ENCODE measurements around the gene PDCL2. TPM values are rescaled to one million over a fixed set of nuclear protein-coding genes. Genes with fewer than 3 reads are reported as not detected.

PDCL2 gene
- total RNA-seq, 1 donor from 2014 or later, result not detected

DNA sequence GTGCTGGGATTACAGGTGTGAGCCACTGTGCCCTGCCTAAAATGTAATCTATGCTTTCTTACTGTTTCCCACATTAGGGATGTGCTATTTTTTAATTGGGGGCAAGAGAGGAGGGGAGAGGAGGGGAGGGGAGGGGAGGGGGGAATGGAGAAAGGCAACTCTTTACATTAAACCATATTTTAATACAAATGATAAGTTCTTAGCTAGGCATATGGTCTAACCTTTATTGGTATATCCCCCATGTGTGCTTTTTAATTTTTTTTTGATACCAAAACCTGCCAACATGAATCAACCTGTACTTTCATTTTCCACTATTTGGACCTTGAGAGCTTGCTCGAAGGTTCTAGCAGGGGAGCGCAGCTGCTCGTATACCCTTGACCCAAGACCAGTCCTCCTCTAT, 51.8 kb downstream of the PDCL2 start:
- no peak for DNase-seq (ENCODE audit: low read depth, low spot score)

DNA sequence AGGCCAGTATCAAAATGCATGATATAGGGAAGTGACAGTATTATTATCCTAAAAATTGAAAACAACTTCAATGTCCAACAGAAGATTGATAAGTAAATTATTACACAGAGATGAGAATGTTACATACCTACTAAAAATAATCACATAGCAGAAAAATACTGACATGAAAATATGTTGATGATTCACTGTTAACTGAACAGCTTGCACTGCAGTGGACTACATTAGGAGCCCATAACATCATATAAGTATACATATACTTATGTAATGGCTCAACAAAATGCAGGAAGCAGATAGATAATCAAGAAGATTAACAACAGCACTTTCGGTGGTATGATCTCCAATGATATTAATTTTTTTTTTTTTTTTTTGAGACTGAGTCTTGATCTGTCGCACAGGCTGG, 52.4 kb downstream of the PDCL2 start:
- no peak for DNase-seq (ENCODE audit: low read depth, low spot score)

DNA sequence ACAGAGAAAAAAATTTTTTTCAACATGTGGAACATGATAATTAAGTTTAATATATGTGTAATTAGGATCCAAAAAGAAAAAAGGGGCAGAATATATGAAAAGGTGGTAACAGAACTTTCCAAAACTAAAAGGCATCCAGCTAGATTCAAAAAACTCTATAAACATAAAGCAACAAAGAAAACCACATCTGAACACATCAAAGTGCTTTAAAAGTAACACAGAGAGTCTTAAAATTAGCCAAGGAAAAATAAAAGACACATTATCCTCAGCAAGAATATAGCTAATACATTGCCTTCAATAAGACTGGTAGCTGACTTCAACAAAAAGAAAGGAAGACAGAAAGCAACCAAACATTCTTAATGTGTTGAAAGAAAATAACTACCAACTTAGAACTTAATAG, 53.5 kb downstream of the PDCL2 start:
- DNase-seq (ENCODE audit: low read depth, low spot score), result no peak

DNA sequence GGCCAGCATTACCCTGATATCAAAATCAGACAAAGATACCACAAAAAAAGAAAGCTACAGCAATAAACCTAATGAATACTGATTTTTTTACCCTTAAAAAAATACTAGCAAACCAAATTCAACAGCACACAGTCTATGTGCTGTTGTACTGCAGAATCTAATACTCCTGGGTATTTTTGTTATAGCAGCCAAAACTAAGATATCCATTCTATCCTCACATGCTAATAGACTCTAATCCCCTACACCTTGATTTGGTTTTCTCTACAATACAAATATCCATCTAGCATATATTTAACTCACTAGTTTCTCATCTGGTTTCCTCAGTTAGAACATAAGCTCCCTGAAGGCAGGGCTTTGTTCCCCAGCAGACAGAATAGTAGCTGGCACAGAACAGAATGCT, 57.7 kb downstream of the PDCL2 start:
- DNase-seq (ENCODE audit: low read depth, low spot score), result no peak

DNA sequence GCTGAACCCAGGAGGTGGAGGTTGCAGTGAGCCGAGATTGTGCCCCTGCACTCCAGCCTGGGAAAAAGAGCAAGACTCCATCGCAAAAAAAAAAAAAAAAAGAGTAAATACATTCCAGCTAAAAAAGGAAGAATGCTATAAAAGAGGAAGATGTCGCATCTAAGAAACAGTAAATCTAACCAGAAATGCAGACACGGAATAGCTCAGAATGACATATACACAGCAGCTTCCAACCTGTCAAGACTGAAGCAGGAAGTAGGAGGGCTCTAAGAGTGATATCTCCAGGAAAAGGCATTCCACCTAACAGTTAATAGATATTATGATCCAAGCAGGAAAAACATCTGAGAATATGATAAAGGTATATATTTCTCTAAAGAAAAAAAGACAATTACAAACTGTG, 61.4 kb downstream of the PDCL2 start:
- DNase-seq (ENCODE audit: low read depth, low spot score), result no peak

DNA sequence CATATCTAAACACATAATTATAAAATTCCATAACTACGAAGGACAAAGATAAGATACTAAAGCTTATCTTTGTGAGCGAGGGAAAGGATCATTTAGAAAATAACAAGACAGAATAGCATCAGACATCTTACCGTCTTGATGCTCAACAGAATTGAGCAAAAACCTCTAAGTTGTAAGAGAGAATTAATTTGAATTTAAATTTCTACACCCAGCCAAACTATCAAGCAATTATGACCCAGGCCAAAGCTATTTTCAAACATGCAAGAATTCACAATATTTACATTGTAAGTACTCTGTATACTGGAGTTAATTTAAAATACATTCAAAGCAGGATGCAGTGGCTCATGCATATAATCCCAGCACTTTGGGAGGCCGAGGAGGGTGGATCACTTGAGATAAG, 61.9 kb downstream of the PDCL2 start:
- DNase-seq (ENCODE audit: low read depth, low spot score), result no peak

DNA sequence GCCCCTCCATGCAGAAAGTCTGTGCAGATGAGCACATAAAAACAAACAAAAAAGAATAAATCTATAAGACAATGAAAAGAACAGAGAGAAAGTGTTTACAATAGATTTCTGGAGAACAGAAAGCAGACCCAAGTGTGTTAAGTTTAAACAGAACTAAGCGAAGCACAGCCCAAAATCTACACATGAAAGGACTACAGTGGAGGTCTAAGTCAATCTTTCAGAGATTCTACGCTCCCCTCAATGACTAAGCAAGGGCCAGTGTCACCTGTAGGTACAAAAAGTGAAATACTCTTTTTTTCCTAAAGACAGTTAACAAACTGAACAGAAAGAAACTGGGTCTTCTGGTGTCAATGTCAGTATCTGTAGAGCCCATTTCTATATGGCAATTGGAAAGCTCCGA, 63.6 kb downstream of the PDCL2 start:
- DNase-seq (ENCODE audit: low read depth, low spot score), result no peak

DNA sequence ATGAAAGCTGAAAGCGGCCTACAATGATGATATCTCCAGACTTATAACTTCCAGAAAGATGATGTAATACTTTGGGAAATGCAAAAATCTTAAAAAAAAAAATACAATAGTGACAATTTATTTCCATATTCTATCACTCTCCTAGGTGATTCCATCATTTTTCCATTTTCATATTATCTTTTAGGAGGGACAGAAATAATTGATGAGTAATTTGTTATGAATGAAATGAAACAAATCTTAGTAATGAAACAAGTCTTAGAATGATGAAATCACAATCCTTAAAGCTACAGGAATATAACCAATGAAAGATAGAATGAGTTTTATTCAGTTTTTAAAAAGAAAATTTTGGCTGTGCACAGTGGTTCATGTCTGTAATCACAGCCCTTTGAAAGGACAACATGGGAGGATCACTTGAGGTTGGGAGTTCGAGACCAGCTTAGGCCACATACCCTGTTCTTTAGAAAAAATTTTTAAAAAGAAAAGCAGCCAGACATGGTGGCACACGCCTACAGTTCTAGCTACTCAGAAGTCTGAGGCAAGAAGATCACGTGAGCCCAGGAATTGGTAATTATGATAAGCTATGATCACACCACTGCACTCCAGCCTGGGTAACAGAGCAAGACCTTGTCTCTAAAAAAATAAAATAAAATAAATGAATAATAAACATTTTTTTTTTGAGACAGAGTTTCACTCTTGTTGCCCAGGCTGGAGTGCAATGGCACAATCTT, 67.0 kb downstream of the PDCL2 start:
- no peak for DNase-seq (ENCODE audit: low read depth, low spot score)

DNA sequence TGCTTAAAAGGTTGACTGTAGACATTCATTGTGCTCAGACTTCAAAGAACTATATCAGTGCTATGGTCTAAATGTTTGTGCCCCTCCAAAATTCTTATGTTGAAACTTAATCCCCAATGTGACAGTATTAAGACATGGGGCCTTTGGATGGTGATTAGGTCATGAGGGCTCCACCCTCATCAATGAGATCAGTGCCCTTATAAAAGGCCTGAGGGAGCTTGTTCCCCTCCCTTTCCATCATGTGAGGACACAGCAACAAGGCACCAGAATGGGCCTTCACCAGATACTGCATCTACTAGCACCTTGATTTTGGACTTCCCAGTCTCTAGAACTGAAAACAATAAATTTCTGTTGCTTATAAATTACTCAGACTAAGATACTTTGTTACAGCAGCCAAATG, 73.6 kb downstream of the PDCL2 start:
- DNase-seq (ENCODE audit: low read depth, low spot score), result no peak

DNA sequence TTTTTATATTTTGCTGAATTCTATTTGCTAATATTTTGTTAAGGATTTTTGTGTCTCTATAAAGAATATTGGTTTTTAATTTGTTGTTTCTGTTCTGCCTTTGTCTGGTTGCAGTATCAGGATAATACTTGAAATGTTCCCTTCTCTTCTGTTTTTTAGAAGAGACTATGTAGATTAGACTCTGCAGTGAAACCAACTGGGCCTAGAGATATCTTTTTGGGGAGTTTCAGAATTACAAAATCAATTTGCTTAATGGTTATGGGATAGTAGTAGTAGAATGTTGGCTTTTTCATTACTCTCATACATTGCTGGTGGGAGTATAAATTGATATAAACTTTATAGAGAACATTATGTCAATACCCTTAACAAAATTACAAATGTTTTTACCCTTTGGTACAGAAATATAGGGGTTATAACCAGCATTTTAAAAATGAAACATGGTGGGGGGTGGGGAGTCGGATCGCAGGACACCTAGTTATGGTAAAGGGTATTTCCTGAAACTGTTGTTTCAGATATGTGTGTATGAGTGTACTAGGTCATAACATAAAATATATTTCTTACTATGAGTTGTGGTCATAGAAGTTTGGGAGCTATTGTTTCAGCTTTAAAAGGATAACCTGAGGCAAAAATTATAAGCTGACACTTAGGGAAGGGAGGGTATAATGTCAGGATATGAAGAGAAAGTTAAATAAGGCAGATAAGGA, 74.4 kb downstream of the PDCL2 start:
- no peak for DNase-seq (ENCODE audit: low read depth, low spot score)

DNA sequence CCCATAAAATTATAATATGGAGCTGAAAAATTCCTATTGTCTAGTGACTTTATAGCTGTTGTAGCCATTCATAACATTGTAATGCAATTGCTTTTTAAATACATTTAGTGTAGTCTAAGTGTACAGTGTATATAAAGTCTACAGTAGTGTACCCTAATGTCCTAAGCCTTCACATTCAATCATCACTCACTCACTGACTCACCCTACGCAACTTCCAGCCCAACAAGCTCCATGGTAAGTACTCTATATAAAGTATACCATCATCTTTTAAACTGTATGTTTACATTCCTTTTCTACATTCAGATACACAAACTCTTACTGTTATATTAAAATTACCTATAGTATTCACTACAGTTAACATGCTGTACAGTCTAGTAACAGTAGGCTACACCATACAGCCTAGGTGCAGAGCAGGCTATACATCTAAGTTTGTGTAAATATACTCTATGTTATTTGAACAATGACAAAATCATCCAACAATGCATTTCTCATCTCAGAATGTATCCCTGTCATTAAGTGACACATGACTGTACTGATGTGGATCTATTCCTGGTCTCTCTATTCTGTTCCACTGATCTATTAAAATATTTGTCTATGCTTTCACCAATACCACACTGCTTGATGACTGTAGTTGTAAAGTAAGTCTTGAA, 79.0 kb downstream of the PDCL2 start:
- no peak for DNase-seq (ENCODE audit: low read depth, low spot score)

DNA sequence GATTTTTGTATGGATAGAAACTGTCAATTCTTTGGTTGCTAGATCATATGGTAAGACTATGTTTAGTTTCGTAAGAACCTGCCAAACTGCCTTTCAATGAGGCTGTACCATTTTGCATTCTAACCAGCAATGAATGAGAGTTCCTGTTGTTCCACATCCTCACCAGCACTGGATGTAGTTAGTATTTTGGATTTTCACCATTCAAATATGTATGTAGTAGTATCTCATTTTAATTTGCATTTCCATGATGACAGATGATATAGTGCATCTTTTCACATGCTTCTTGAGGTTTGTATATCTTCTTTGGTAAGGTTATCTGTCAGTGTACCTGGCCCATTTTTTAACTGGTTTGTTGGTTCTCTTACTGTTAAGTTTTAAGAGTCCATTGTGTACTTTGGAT, 80.0 kb downstream of the PDCL2 start:
- no peak for DNase-seq (ENCODE audit: low read depth, low spot score)

DNA sequence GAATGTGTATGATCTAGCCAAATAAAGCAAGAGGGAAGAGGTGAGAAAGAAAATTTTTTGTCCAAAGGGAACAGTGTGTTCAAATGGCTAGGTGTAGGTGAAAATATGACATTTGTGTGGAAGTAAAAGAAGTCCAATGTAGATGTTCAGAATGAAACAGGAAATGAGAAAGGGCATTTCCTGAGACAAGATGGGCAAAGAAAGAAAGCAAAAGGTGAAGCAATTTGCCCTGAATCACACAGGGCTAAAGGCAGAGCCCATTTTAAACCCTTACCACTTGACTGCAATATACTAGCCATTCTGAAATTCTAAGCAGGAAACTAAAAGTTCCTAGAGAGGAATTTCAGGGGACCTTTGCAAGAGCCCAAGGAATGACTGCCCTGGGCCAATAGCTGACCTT, 81.4 kb downstream of the PDCL2 start:
- DNase-seq (ENCODE audit: low read depth, low spot score), result no peak

DNA sequence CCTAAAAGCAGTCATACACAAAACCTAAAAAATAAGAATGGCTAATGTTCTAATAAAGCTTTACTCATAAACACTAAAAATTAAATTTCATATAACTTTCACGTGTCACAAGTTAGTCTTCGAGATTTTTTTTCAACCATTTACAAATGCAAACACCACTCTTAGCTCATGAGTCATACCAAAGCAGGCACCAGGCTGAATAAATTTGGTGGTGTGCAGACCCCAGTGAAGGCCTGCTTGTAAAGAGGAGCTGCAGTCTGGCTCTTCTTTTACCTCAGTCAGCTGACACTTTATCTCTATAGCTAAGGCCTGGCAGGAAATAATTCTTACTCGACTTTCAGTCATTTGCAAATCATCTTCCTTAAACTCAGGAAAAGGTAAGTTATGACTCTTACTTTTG, 82.8 kb downstream of the PDCL2 start:
- no peak for DNase-seq (ENCODE audit: low read depth, low spot score)

DNA sequence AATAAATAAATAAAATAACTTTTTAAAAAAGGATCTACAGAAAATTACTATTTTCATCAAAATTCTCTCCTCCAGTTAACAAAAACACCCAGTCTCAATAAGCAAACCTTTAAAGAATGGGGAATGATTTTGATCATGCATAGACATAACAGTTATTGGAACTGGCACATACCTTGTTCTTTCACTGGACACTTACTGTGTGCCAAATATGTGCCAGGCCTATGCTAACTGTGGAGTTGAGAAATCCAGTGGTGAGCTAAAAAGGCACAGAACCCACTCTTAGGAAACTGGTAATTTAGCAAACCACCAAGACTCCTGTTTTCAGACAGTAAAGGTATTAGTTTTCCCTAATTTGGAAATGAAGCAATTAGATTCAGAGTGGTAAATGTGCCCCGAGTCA, 84.4 kb downstream of the PDCL2 start:
- no peak for DNase-seq (ENCODE audit: low read depth, low spot score)

Other genes starting within 250 kb of the PDCL2 start
- gene SRD5A3, start 246.0 kb downstream of the PDCL2 start, total RNA-seq, result 8.6 and 8.7 TPM in 2 replicates
- 116 and 131 TPM in 2 replicates for gene TMEM165, start 196.3 kb downstream of the PDCL2 start, total RNA-seq
- gene CLOCK, start 45.3 kb downstream of the PDCL2 start, total RNA-seq, result 21.4 and 29.3 TPM in 2 replicates
- 0.20 TPM in 1 of 2 replicates, not detected in the other for gene NMU, start 44.1 kb upstream of the PDCL2 start, total RNA-seq
- gene EXOC1L, start 227.5 kb upstream of the PDCL2 start, total RNA-seq, result not detected in 2 replicates